HEK293T (cell line): ENCODE measurements around the gene EIF2A.

Source experiments
- CTCF ChIA-PET: fragments of 350-600 bp; formaldehyde crosslinking; extraction: SDS; loops from one replicate; lab custom pipeline; 2021; ENCODE audit warnings: antibody characterized with exemption, inconsistent platforms; lab: Yijun Ruan, JAX
- POLR2A ChIA-PET: fragments of 350-600 bp; formaldehyde crosslinking; extraction: SDS; loops from one replicate; lab custom pipeline; 2020; ENCODE audit warnings: antibody characterized with exemption, inconsistent platforms; lab: Yijun Ruan, JAX
- DNase-seq: peaks from one replicate; pipeline ENCODE4 v3.0.0; 2012; ENCODE audit warnings: mixed read lengths; ENCODE audit errors: extremely low spot score
- ARNT ChIP-seq: fragments of 450-650 bp; IDR thresholded peaks from 2 replicates; pipeline ENCODE4 v1.6.1; 2017; ENCODE audit warnings: mild to moderate bottlenecking
- BHLHE40 ChIP-seq: fragments of 450-650 bp; IDR thresholded peaks from 2 replicates; pipeline ENCODE4 v1.6.1; 2016; ENCODE audit warnings: mild to moderate bottlenecking, moderate library complexity, borderline replicate concordance
- CTBP1 ChIP-seq: fragments of 450-650 bp; IDR thresholded peaks from 2 replicates; pipeline ENCODE4 v1.6.1; 2016; ENCODE audit warnings: borderline replicate concordance
- ELF4 ChIP-seq: fragments of 450-650 bp; IDR thresholded peaks from 2 replicates; pipeline ENCODE4 v1.6.1; 2017; ENCODE audit warnings: antibody characterized with exemption
- FOXA1 ChIP-seq: fragments of 450-650 bp; IDR thresholded peaks from 2 replicates; pipeline ENCODE4 v1.6.1; 2016; ENCODE audit warnings: mild to moderate bottlenecking
- FOXK2 ChIP-seq: fragments of 450-650 bp; IDR thresholded peaks from 2 replicates; pipeline ENCODE4 v1.6.1; 2016; ENCODE audit warnings: mild to moderate bottlenecking
- FOXM1 ChIP-seq: fragments of 450-650 bp; IDR thresholded peaks from 2 replicates; pipeline ENCODE4 v1.6.1; 2017; ENCODE audit warnings: mild to moderate bottlenecking, borderline replicate concordance
- HDGF ChIP-seq: fragments of 450-650 bp; IDR thresholded peaks from 2 replicates; pipeline ENCODE4 v1.6.1; 2017; ENCODE audit warnings: antibody characterized with exemption, borderline replicate concordance
- L3MBTL2 ChIP-seq: fragments of 450-650 bp; conservative IDR thresholded peaks from 2 replicates; pipeline ENCODE4 v1.6.1; 2016; ENCODE audit warnings: mild to moderate bottlenecking
- LEF1 ChIP-seq: fragments of 450-650 bp; IDR thresholded peaks from 2 replicates; pipeline ENCODE4 v1.6.1; 2017; ENCODE audit warnings: mild to moderate bottlenecking, borderline replicate concordance
- NFRKB ChIP-seq: fragments of 450-650 bp; IDR thresholded peaks from 2 replicates; pipeline ENCODE4 v1.6.1; 2016; ENCODE audit warnings: mild to moderate bottlenecking, moderate library complexity
- SP1 ChIP-seq: fragments of 450-650 bp; IDR thresholded peaks from 2 replicates; pipeline ENCODE4 v1.6.1; 2017
- SUZ12 ChIP-seq: fragments of 450-650 bp; IDR thresholded peaks from 2 replicates; pipeline ENCODE4 v1.6.1; 2016; ENCODE audit warnings: mild to moderate bottlenecking
- TARDBP ChIP-seq: fragments of 450-650 bp; IDR thresholded peaks from 2 replicates; pipeline ENCODE4 v1.6.1; 2016
- ZNF384 ChIP-seq: fragments of 450-650 bp; IDR thresholded peaks from 2 replicates; pipeline ENCODE4 v1.6.1; 2016
- TF ChIP-seq, protein P1 (sequence below): fragments of 450-650 bp; IDR thresholded peaks from 2 replicates; pipeline ENCODE4 v1.6.1; 2016

Gene EIF2A

DNA sequence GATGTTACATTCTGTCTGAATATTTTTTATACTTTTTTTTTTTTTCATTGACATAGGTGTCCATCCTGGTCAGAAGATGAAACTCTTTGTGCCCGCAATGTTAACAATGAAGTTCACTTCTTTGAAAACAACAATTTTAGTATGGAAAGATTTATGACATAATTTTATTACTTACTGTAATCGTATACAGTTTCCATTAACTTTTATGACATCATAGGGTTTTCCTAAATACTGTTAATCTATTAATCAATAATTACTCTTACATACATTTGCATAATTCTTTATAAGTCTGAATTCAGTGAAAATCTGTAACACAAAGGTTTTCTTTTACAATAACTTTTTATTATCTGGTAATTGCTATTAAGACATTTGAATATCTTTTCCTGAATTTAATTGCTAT is 17.7 kb downstream of the EIF2A start:
- TF ChIP-seq CTBP1 = no peak
- no peak for TF ChIP-seq NFRKB
- TF ChIP-seq, protein P1, sequence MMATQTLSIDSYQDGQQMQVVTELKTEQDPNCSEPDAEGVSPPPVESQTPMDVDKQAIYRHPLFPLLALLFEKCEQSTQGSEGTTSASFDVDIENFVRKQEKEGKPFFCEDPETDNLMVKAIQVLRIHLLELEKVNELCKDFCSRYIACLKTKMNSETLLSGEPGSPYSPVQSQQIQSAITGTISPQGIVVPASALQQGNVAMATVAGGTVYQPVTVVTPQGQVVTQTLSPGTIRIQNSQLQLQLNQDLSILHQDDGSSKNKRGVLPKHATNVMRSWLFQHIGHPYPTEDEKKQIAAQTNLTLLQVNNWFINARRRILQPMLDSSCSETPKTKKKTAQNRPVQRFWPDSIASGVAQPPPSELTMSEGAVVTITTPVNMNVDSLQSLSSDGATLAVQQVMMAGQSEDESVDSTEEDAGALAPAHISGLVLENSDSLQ = no peak
- no peak for TF ChIP-seq SP1
- TF ChIP-seq SUZ12 = no peak
- no peak for TF ChIP-seq LEF1
- no peak for TF ChIP-seq L3MBTL2
- TF ChIP-seq FOXM1 = no peak
- no peak for TF ChIP-seq HDGF
- TF ChIP-seq ELF4 = no peak
- TF ChIP-seq BHLHE40 = no peak
- ChIA-PET POLR2A (no interaction called here), CTCF (no interaction called here)
- DNase-seq = no peak

GRCh38 chr3:150567328-150567727 is 20.7 kb downstream of the EIF2A start:
- TF ChIP-seq TARDBP (no peak), FOXK2 (no peak), ELF4 (no peak), L3MBTL2 (no peak), NFRKB (no peak), CTBP1 (no peak), LEF1 (no peak), SP1 (no peak), FOXM1 (no peak)
- ChIA-PET CTCF (no interaction called here), POLR2A (no interaction called here)
- DNase-seq = no peak

- ChIA-PET CTCF (no interaction called here), POLR2A (no interaction called here)
- no peak for TF ChIP-seq SP1
- no peak for TF ChIP-seq FOXM1
- no peak for DNase-seq
These were observed 31.3 kb downstream of the EIF2A start for GRCh38 chr3:150577855-150578254.

DNA sequence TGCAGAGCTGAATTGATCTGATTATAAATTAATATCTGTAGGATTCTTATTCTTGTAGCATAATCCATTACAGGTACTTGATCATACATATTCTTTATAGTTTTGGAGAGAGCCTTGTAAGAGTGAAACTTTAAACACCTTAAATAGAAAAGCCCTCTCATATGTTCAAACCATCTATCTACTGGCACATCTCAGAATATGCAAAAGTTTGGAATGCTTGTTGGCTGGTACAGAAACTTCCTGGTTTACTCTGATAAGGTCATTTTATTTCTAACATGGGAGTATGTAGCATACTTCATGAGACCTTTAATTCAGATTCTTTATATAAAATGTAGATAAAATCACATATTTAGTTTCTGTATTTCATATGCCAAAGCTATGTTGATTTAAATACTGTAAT is 34.6 kb downstream of the EIF2A start:
- no peak for DNase-seq
- ChIA-PET CTCF (no interaction called here), POLR2A (no interaction called here)
- TF ChIP-seq ELF4 = no peak
- no peak for TF ChIP-seq TARDBP
- no peak for TF ChIP-seq HDGF
- TF ChIP-seq FOXA1 = no peak
- TF ChIP-seq FOXK2 = no peak
- no peak for TF ChIP-seq ZNF384
- TF ChIP-seq ARNT = no peak
- TF ChIP-seq SP1 = no peak
- no peak for TF ChIP-seq LEF1
- no peak for TF ChIP-seq SUZ12
- no peak for TF ChIP-seq L3MBTL2
- TF ChIP-seq, protein P1 = no peak

- no peak for DNase-seq
- ChIA-PET POLR2A (no interaction called here), CTCF (no interaction called here)
- TF ChIP-seq ELF4 (no peak), BHLHE40 (no peak), HDGF (no peak), FOXK2 (no peak), LEF1 (no peak), SP1 (no peak)
These were observed 36.0 kb downstream of the EIF2A start for GRCh38 chr3:150582620-150583019.

- no peak for TF ChIP-seq L3MBTL2
- no peak for TF ChIP-seq SP1
- TF ChIP-seq, protein P1 = no peak
- TF ChIP-seq HDGF = no peak
- no peak for TF ChIP-seq FOXK2
- no peak for TF ChIP-seq FOXA1
- no peak for TF ChIP-seq ARNT
- no peak for TF ChIP-seq TARDBP
- TF ChIP-seq ZNF384 = no peak
- no peak for TF ChIP-seq LEF1
- TF ChIP-seq SUZ12 = no peak
- TF ChIP-seq ELF4 = no peak
These were observed 36.4 kb downstream of the EIF2A start for GRCh38 chr3:150583028-150583427.

More at GRCh38 chr3:150583028-150583427, 36.4 kb downstream of the EIF2A start:
- no peak for DNase-seq
- ChIA-PET CTCF (no interaction called here), POLR2A (no interaction called here)
